HG03097 (cell line): ENCODE measurements around the gene CD226.
A peak's percentile ranks its signal among the peaks of the same experiment; 100 is the strongest.
"Not testable (repeated sequence)": the region's sequence is repeated elsewhere in the genome, so short reads cannot be mapped to it uniquely, and the experiment has no call there.

ENCODE experiments used
- ATAC-seq: cut with Tn5 transposase; IDR thresholded peaks from one replicate; pipeline ENCODE4 v1.9.1; 2021; ENCODE audit not compliant: unreplicated experiment, low FRiP score

The CD226 gene

GRCh38 chr18:69947361-69948133 is at the start of gene CD226:
Gene CD226, minus strand, starts transcription at chr18:69947873. Its CDS starts 467 bp downstream, at chr18:69947406.
- no peak for ATAC-seq

- ATAC-seq: no peak
Observed at GRCh38 chr18:69996951-69997798, 49.5 kb upstream of the CD226 start.

- no peak for ATAC-seq
Observed at GRCh38 chr18:69996417-69996816, 48.7 kb upstream of the CD226 start.

GRCh38 chr18:69995774-69996173 is 48.1 kb upstream of the CD226 start:
- no peak for ATAC-seq

GRCh38 chr18:69992776-69993175 is 45.1 kb upstream of the CD226 start:
- no peak for ATAC-seq

GRCh38 chr18:69987870-69988269 is 40.2 kb upstream of the CD226 start:
- no peak for ATAC-seq

GRCh38 chr18:69985239-69985638 is 37.6 kb upstream of the CD226 start:
- ATAC-seq: no peak

GRCh38 chr18:69982417-69982816 is 34.7 kb upstream of the CD226 start:
- no peak for ATAC-seq

GRCh38 chr18:69981948-69982347 is 34.3 kb upstream of the CD226 start:
- peak; percentile 53 for ATAC-seq

- ATAC-seq: peak; percentile 41
Observed at GRCh38 chr18:69980982-69981804, 33.5 kb upstream of the CD226 start.

GRCh38 chr18:69980509-69980908 is 32.8 kb upstream of the CD226 start:
- ATAC-seq: no peak

- ATAC-seq: no peak
Observed at GRCh38 chr18:69978732-69979715, 31.4 kb upstream of the CD226 start.

- not testable (repeated sequence) for ATAC-seq
Observed at GRCh38 chr18:69975294-69975693, 27.6 kb upstream of the CD226 start.

- no peak for ATAC-seq
Observed at GRCh38 chr18:69974365-69974764, 26.7 kb upstream of the CD226 start.

- no peak for ATAC-seq
Observed at GRCh38 chr18:69969491-69969890, 21.8 kb upstream of the CD226 start.

GRCh38 chr18:69968039-69968438 is 20.4 kb upstream of the CD226 start:
- ATAC-seq: peak; percentile 67

- no peak for ATAC-seq
Observed at GRCh38 chr18:69963196-69963595, 15.5 kb upstream of the CD226 start.

- ATAC-seq: no peak
Observed at GRCh38 chr18:69961718-69962117, 14.0 kb upstream of the CD226 start.

- ATAC-seq: peak; percentile 43
Observed at GRCh38 chr18:69958422-69958821, 10.7 kb upstream of the CD226 start.

- ATAC-seq: no peak
Observed at GRCh38 chr18:69957747-69958146, 10.1 kb upstream of the CD226 start.
